Smooth muscle cell (in vitro differentiated cells): ENCODE results near the gene ZNF548. TPM values are rescaled to one million over a fixed set of nuclear protein-coding genes. Genes with fewer than 3 reads are reported as not detected.

Source experiments
- DNase-seq: peaks from one replicate; lab custom pipeline; 2025; ENCODE audit not compliant: unreplicated experiment; lab: John Stamatoyannopoulos, UW
- H2AFZ ChIP-seq: fragments of 200-600 bp; sonication (generic); 2 replicates; pipeline ENCODE4 v1.6.0; 2016; ENCODE audit warnings: antibody characterized with exemption, low read depth, mild to moderate bottlenecking
- H3F3A ChIP-seq: fragments of 200-600 bp; sonication (generic); 2 replicates; pipeline ENCODE4 v1.6.0; 2017; ENCODE audit warnings: antibody characterized with exemption, low read depth
- H3K27ac ChIP-seq: fragments of 200-600 bp; sonication (generic); 2 replicates; pipeline ENCODE4 v1.5.1; 2016; ENCODE audit warnings: low read depth, mild to moderate bottlenecking
- H3K27me3 ChIP-seq: fragments of 200-600 bp; sonication (generic); 2 replicates; pipeline ENCODE4 v1.6.1; 2016; ENCODE audit warnings: low read depth, mild to moderate bottlenecking
- H3K36me3 ChIP-seq: fragments of 200-600 bp; sonication (generic); 2 replicates; pipeline ENCODE4 v1.5.1; 2016; ENCODE audit warnings: low read depth
- H3K4me1 ChIP-seq: fragments of 200-600 bp; sonication (generic); 2 replicates; pipeline ENCODE4 v1.5.1; 2016; ENCODE audit warnings: low read depth
- H3K4me2 ChIP-seq: fragments of 200-600 bp; sonication (generic); 2 replicates; pipeline ENCODE4 v1.6.0; 2016; ENCODE audit warnings: mild to moderate bottlenecking
- H3K4me3 ChIP-seq: fragments of 200-600 bp; sonication (generic); 2 replicates; pipeline ENCODE4 v1.5.1; 2016; ENCODE audit warnings: mild to moderate bottlenecking
- H3K79me2 ChIP-seq: fragments of 200-600 bp; sonication (generic); 2 replicates; pipeline ENCODE4 v1.6.0; 2016; ENCODE audit warnings: low read depth, mild to moderate bottlenecking
- H3K9ac ChIP-seq: fragments of 200-600 bp; sonication (generic); 2 replicates; pipeline ENCODE4 v1.6.0; 2016; ENCODE audit warnings: low read depth
- H3K9me3 ChIP-seq: fragments of 200-600 bp; sonication (generic); replicated peaks from 2 replicates; pipeline ENCODE4 v1.5.1; 2016; ENCODE audit warnings: low read depth
- H4K20me1 ChIP-seq: fragments of 200-600 bp; sonication (generic); 2 replicates; pipeline ENCODE4 v1.6.0; 2016; ENCODE audit warnings: low read depth
- WGBS: methylation state at CpG from one replicate; pipeline ENCODE4 v1.1.7; 2016; ENCODE audit warnings: low lambda C conversion rate; 5-methylcytosine and 5-hydroxymethylcytosine counted together
- polyA plus RNA-seq: library from polyadenylated mRNA; unstranded; fragments of >200 nt; fragmentation: Nextera tagmentation; extraction: Ambion mirVana; gene quantifications from 2 replicates; pipeline ENCODE4 v1.2.1, GENCODE V29; 2016
- total RNA-seq: library from RNA; depleted of rRNA; stranded (reverse); fragments of >200 nt; gene quantifications from 2 replicates; pipeline ENCODE4 v1.2.3, GENCODE V29; 2014
- TF ChIP-seq, protein P1 (sequence below): fragments of 200-600 bp; sonication (generic); IDR thresholded peaks from 2 replicates; pipeline ENCODE4 v1.5.1; 2017; ENCODE audit warnings: borderline replicate concordance, mild to moderate bottlenecking, antibody characterized with exemption; ENCODE audit not compliant: insufficient read depth, poor library complexity, severe bottlenecking

Gene ZNF548
- total and polyA plus RNA-seq, 2 experiments from 2014 or later = 13.1 to 27.3 TPM

DNA sequence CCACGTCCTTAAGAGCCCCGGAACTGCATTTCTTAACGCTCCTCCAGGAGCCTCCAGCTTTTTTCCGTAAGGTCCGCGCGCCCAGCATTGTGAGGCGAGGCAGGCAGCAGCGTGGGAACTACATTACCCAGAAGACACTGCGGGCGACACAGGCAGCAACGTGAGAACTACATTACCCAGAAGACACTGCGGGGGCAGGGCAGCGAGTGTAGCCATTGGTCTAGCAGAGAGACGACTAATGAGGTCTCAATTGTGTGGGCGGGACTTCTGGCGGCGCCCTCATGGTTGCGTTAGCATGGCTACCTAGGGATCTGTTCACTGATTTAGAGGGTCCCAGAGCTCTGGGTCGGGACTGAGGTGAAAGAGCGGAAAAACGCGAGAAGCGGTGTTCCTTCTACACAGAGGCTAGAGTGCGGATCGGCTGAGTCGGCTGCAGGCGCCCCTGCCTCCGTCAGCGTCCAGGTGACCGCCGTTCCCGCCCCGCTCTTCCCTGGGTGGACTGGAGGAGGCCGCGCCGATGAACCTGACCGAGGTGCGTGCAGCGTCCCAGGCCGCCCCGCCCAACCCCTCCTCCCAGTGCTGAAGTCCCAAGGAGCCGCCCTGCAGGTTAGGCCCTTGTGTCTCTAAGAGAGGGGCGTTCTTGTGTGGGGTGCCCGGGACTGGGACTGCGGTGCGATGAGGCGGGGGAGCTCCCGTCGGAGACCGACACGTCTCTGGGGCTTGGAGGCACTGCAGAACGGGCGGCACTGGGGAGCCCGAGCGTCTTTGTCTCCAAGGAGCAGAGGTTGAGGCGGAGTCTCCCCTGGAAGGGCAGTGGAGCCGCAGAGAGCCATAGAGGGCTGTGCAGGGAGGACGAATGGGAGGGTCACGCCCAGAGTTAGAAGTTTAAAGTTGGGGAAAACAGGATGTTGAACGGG is 45.7 kb downstream of the ZNF548 start, which contains the start of gene ZNF749:
Gene ZNF749 (plus strand): TSS at position 264 of the 917 bp plus-strand sequence. CDS start 254 bp downstream, at position 518.
- peak; percentile 76 for DNase-seq
- Histone ChIP-seq H3K79me2 (peaks cover 49% of the 10 kb centered on the region), H3K27me3 (no peaks in the 10 kb centered on the region), H3K9me3 (no peaks in the 10 kb centered on the region), H3K4me3 (peak within 1 kb of the TSS; percentile 64), H3K36me3 (no peaks in the 10 kb centered on the region), H3K4me1 (peaks cover 8% of the 10 kb centered on the region), H3F3A (no peaks in the 10 kb centered on the region), H3K9ac (peak within 1 kb of the TSS; percentile 74), H4K20me1 (peaks cover 6% of the 10 kb centered on the region), H2AFZ (peak within 1 kb of the TSS; percentile 79), H3K27ac (peak within 1 kb of the TSS; percentile 70), H3K4me2 (peak within 1 kb of the TSS; percentile 85)
- under 1% methylated on average over 53 of the region's 61 CpGs for WGBS
- TF ChIP-seq, protein P1, sequence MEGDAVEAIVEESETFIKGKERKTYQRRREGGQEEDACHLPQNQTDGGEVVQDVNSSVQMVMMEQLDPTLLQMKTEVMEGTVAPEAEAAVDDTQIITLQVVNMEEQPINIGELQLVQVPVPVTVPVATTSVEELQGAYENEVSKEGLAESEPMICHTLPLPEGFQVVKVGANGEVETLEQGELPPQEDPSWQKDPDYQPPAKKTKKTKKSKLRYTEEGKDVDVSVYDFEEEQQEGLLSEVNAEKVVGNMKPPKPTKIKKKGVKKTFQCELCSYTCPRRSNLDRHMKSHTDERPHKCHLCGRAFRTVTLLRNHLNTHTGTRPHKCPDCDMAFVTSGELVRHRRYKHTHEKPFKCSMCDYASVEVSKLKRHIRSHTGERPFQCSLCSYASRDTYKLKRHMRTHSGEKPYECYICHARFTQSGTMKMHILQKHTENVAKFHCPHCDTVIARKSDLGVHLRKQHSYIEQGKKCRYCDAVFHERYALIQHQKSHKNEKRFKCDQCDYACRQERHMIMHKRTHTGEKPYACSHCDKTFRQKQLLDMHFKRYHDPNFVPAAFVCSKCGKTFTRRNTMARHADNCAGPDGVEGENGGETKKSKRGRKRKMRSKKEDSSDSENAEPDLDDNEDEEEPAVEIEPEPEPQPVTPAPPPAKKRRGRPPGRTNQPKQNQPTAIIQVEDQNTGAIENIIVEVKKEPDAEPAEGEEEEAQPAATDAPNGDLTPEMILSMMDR = no peak

DNA sequence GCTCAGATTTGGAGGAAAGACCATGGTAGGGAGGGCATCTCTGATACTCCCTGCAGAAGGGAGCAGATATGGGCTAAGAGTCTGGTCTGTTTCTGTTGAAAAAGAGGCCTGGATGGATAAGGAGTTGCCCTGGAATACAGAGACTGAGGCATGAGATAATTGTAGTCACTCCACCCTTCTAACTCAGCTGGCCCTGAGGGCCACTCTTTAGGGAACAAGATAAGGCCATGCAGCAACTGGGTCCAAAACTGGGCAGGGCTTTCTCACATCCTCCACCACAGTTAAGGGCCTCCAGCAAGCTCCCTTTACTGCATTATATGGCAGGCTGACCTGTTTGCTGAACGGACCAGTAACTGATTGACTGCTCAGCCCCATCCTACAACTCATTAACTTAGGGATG is 46.8 kb downstream of the ZNF548 start:
- Histone ChIP-seq H2AFZ (no peak overlapping the region), H4K20me1 (peaks cover 8% of the 10 kb centered on the region), H3K27ac (no peak overlapping the region), H3K9me3 (no peaks in the 10 kb centered on the region), H3K27me3 (no peaks in the 10 kb centered on the region), H3K4me1 (peaks cover 8% of the 10 kb centered on the region), H3K79me2 (peaks cover 54% of the 10 kb centered on the region), H3F3A (no peaks in the 10 kb centered on the region), H3K9ac (no peak overlapping the region), H3K36me3 (no peaks in the 10 kb centered on the region), H3K4me2 (peak overlapping the region; percentile 85), H3K4me3 (peak overlapping the region; percentile 64)
- TF ChIP-seq, protein P1 = no peak
- WGBS = 81% methylated on average over 1 of the region's 1 CpG
- no peak for DNase-seq

DNA sequence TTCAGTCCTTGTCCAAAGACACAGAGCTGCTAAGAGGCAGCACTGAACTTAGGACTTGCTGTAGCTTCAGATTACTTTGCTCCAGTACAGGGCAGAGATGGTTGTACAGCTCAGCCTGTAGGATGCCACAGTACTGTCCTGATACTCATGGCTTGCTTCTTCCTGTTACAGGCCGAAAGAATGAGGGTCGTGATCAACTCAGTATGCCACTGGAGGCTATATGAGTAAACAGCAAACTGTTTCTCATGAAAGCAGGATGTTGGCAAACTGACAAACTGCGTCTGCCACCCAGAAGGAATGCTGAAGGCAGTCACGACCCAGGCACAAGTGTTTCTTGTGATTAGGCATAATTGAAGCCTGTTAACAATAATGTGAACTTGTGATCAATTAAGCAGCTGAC is 48.3 kb downstream of the ZNF548 start:
- TF ChIP-seq, protein P1 = no peak
- Histone ChIP-seq H3K36me3 (no peaks in the 10 kb centered on the region), H3K27me3 (no peaks in the 10 kb centered on the region), H3K27ac (no peak overlapping the region), H4K20me1 (peaks cover 14% of the 10 kb centered on the region), H2AFZ (no peak overlapping the region), H3K9ac (no peak overlapping the region), H3K9me3 (no peaks in the 10 kb centered on the region), H3F3A (no peaks in the 10 kb centered on the region), H3K4me2 (no peak overlapping the region), H3K4me1 (peaks cover 8% of the 10 kb centered on the region), H3K4me3 (no peak overlapping the region), H3K79me2 (peaks cover 62% of the 10 kb centered on the region)
- WGBS = 92% methylated on average over 4 of the region's 4 CpGs
- DNase-seq = no peak

DNA sequence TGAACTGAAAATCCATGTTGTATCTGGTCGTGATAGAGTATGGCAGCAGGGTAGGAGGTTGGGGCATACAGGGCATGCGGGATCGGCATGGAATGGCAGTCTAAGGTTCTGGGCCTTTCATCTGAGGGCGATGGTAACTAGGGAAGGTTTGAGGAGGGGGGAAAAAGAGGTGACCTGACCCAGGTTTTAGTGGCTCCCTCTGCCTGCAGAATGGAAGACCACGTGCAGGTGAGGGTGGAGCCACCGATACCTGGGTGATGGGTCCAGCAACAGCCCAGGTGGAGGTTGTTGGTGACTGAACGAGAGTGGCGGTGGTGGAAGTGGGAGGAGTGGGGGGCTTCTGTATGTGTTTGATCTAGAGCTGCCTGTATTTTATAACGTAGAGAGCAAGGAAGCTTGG is 49.3 kb downstream of the ZNF548 start:
- no peaks in the 10 kb centered on the region for H3K9me3 ChIP-seq
- TF ChIP-seq, protein P1 = no peak
- no peaks in the 10 kb centered on the region for H3K27me3 ChIP-seq
- H3K36me3 ChIP-seq = no peaks in the 10 kb centered on the region
- H3K27ac ChIP-seq = no peak overlapping the region
- H3F3A ChIP-seq = no peaks in the 10 kb centered on the region
- H3K4me1 ChIP-seq = peaks cover 8% of the 10 kb centered on the region
- no peak overlapping the region for H3K4me3 ChIP-seq
- H3K9ac ChIP-seq = no peak overlapping the region
- no peak overlapping the region for H3K4me2 ChIP-seq
- peaks cover 62% of the 10 kb centered on the region for H3K79me2 ChIP-seq
- peaks cover 14% of the 10 kb centered on the region for H4K20me1 ChIP-seq
- DNase-seq = no peak
- no peak overlapping the region for H2AFZ ChIP-seq
- WGBS = 86% methylated on average over 9 of the region's 9 CpGs
